Endodermal cell (in vitro differentiated cells): Measurements from ENCODE around the gene ANGPTL2. TPM values are rescaled to one million over a fixed set of nuclear protein-coding genes. Genes with fewer than 3 reads are reported as not detected.

Experiments used
- DNase-seq: peaks from one replicate; pipeline ENCODE4 v3.0.0-alpha.2; 2017
- H3K27ac ChIP-seq: 2 replicates; pipeline ENCODE4 v1.5.1; 2013; ENCODE audit warnings: mild to moderate bottlenecking, low read depth, low read length, moderate library complexity
- H3K27me3 ChIP-seq: 2 replicates; pipeline ENCODE4 v1.6.1; 2013; ENCODE audit warnings: mild to moderate bottlenecking, low read length, moderate library complexity; ENCODE audit not compliant: insufficient read depth, control insufficient read depth, poor library complexity, severe bottlenecking
- H3K36me3 ChIP-seq: 2 replicates; pipeline ENCODE4 v1.7.0; 2013; ENCODE audit warnings: mild to moderate bottlenecking, low read length, moderate library complexity; ENCODE audit not compliant: control insufficient read depth, insufficient read depth
- H3K4me1 ChIP-seq: one replicate; pipeline ENCODE4 v1.7.0; 2013; ENCODE audit warnings: low read length; ENCODE audit not compliant: control insufficient read depth, insufficient read depth
- H3K4me3 ChIP-seq: 2 replicates; pipeline ENCODE4 v1.5.1; 2013; ENCODE audit warnings: mild to moderate bottlenecking, low read length, moderate library complexity
- H3K9ac ChIP-seq: 2 replicates; pipeline ENCODE4 v1.6.1; 2013; ENCODE audit warnings: mild to moderate bottlenecking, low read length, moderate library complexity; ENCODE audit not compliant: poor library complexity, severe bottlenecking; ENCODE audit errors: extremely low read depth
- H3K9me3 ChIP-seq: 2 replicates; pipeline ENCODE4 v1.6.1; 2013; ENCODE audit warnings: mild to moderate bottlenecking, low read length, moderate library complexity; ENCODE audit not compliant: control insufficient read depth
- H3K27ac Mint-ChIP-seq: 2 replicates; pipeline ENCODE4 v1.8.0; 2020; ENCODE audit warnings: mixed read lengths
- H3K27me3 Mint-ChIP-seq: 2 replicates; pipeline ENCODE4 v1.8.0; 2021; ENCODE audit warnings: mild to moderate bottlenecking, mixed read lengths; ENCODE audit not compliant: insufficient read depth
- H3K36me3 Mint-ChIP-seq: 2 replicates; pipeline ENCODE4 v1.8.0; 2020; ENCODE audit warnings: low read depth, mixed read lengths
- H3K4me1 Mint-ChIP-seq: 2 replicates; pipeline ENCODE4 v1.8.0; 2020; ENCODE audit warnings: mixed read lengths
- H3K4me3 Mint-ChIP-seq: 2 replicates; pipeline ENCODE4 v1.8.0; 2020; ENCODE audit warnings: mild to moderate bottlenecking, moderate library complexity, mixed read lengths
- H3K9me3 Mint-ChIP-seq: 2 replicates; pipeline ENCODE4 v1.8.0; 2020; ENCODE audit warnings: mild to moderate bottlenecking, mixed read lengths
- CTCF ChIP-seq: fragments of 200-600 bp; sonication (generic); conservative IDR thresholded peaks from 2 replicates; pipeline ENCODE4 v1.5.0; 2021; ENCODE audit warnings: antibody characterized with exemption, mild to moderate bottlenecking
- WGBS, 2 experiments: methylation state at CpG; one replicate each; pipeline versions ENCODE4 v1.1.5 to v1.1.7; 2013; ENCODE audit warnings: missing lambda C conversion rate in 2 of 2, mixed read lengths in 1 of 2; ENCODE audit not compliant: insufficient coverage in 1 of 2, insufficient read length in 1 of 2; 5-methylcytosine and 5-hydroxymethylcytosine counted together
- total RNA-seq, 2 donors: library from RNA; stranded (reverse); fragmentation: NEBNext Ultra II Directional in 1 of 2; extraction: Animal tissue kit (Norgen Biotek cat#: 25700) in 1 of 2; gene quantifications; 2 replicates in 1 of 2; 3 replicates in 1 of 2; pipeline ENCODE4 v1.2.1, GENCODE V29; 2021

Gene ANGPTL2
- total RNA-seq, 2 donors from 2014 or later, result 14.8 to 17.1 TPM

DNA sequence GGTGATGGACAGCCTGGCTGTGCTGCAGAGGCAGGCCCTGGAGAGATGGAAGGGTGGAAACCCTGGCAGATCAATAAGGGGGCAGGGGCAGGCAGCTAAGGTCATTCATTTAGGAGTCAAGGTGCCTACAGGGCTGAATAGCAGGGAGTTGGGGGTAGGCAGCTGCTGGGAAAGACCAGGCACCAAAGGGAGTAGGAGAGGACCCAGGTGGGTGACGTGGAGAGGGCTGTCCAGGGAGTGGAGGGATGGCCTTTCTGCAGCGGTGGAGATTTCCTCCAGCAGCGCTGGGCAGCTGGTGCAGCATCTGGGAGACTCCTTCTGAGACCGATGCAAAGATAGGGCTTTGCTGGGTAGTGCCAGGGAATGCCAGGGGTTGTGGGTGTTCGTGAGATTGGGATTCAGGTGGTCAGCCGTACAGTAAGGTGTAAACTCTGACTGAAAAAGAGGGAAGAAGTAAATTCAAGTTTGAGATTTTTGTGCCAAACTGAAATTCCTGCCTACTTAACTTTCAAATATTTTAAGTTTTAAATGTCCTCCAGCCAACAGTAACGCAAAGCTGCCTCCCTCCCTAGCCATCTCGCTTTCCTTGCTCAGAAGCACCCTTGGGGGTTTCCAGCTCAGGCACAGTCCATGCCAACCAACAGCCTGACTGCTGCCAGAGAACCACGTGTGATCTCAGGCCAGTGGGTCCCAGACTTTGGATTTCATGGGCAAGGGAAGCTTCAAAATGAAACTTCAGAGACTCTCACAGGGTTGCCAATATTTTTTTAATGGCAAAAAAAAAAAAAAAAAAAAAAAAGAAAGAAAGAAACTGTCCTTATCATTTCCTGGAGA is 18.6 kb upstream of the ANGPTL2 start:
- H3K36me3 Mint-ChIP-seq, result no peaks in the 10 kb centered on the region
- TF ChIP-seq CTCF, result no peak
- no peaks in the 10 kb centered on the region for H3K4me1 ChIP-seq
- H3K27me3 Mint-ChIP-seq, result no peaks in the 10 kb centered on the region
- H3K27me3 ChIP-seq, result no peaks in the 10 kb centered on the region
- H3K9me3 ChIP-seq, result no peaks in the 10 kb centered on the region
- 87% methylated on average over 3 to 9 of the region's 9 CpGs for WGBS, 2 experiments
- no peak overlapping the region for H3K27ac ChIP-seq
- H3K4me1 Mint-ChIP-seq, result peaks cover 17% of the 10 kb centered on the region
- H3K27ac Mint-ChIP-seq, result no peak overlapping the region
- no peaks in the 10 kb centered on the region for H3K9me3 Mint-ChIP-seq
- no peak overlapping the region for H3K9ac ChIP-seq
- DNase-seq, result no peak
- H3K36me3 ChIP-seq, result no peaks in the 10 kb centered on the region
- no peak overlapping the region for H3K4me3 Mint-ChIP-seq
- H3K4me3 ChIP-seq, result no peak overlapping the region

- WGBS, 2 experiments, result 92% methylated on average over 5 to 6 of the region's 6 CpGs
- no peak overlapping the region for H3K4me3 Mint-ChIP-seq
- Histone ChIP-seq H3K4me3 (no peak overlapping the region), H3K36me3 (no peaks in the 10 kb centered on the region), H3K4me1 (no peaks in the 10 kb centered on the region), H3K27me3 (no peaks in the 10 kb centered on the region), H3K27ac (no peak overlapping the region), H3K9me3 (no peaks in the 10 kb centered on the region), H3K9ac (no peak overlapping the region)
- H3K36me3 Mint-ChIP-seq, result no peaks in the 10 kb centered on the region
- peaks cover 24% of the 10 kb centered on the region for H3K4me1 Mint-ChIP-seq
- DNase-seq, result no peak
- TF ChIP-seq CTCF, result no peak
- no peak overlapping the region for H3K27ac Mint-ChIP-seq
- H3K27me3 Mint-ChIP-seq, result no peaks in the 10 kb centered on the region
- no peaks in the 10 kb centered on the region for H3K9me3 Mint-ChIP-seq
Measured at GRCh38 chr9:127140181-127140580, 17.7 kb upstream of the ANGPTL2 start.

DNA sequence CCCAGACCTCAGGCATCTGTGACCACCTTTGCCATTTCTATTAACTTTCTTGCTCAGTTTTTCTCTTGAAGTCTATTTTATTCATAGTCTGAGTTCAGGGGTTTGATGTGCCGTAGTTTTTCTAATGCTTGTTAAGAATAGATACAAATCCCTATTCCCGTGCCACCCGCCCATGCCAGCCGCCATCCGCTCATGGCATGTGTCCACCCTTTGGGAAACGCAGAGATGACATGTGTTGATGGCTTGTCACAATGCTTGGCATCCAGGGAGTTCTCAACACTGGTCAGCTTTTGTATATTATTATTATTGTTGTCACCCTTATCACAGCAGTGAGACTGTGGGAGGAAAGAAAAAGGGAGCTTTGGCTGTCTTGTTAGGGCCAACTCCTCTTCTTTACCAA is 17.3 kb upstream of the ANGPTL2 start:
- TF ChIP-seq CTCF, result no peak
- Histone ChIP-seq H3K4me1 (no peaks in the 10 kb centered on the region), H3K4me3 (no peak overlapping the region), H3K36me3 (no peaks in the 10 kb centered on the region), H3K27ac (no peak overlapping the region), H3K9me3 (no peaks in the 10 kb centered on the region), H3K9ac (no peak overlapping the region), H3K27me3 (no peaks in the 10 kb centered on the region)
- 96 to 98% methylated on average over 5 to 6 of the region's 6 CpGs for WGBS, 2 experiments
- Mint-ChIP-seq H3K9me3 (no peaks in the 10 kb centered on the region), H3K4me1 (peaks cover 28% of the 10 kb centered on the region), H3K27ac (no peak overlapping the region), H3K36me3 (no peaks in the 10 kb centered on the region), H3K4me3 (no peak overlapping the region), H3K27me3 (no peaks in the 10 kb centered on the region)
- DNase-seq, result no peak
